Measurements from ENCODE around the gene ERG28. TPM values are rescaled to one million over a fixed set of nuclear protein-coding genes. Genes with fewer than 3 reads are reported as not detected.

Gene ERG28
- total and polyA plus RNA-seq, 3 experiments from 2014 or later = 18.5 to 31.4 (median 18.8) TPM

GRCh38 chr14:75657331-75657730 is 3.3 kb downstream of the ERG28 start:
- H3K27ac Mint-ChIP-seq = peak overlapping the region in 7 of 8 donors; percentile 15 to 87 (median 68)
- no peaks in the 10 kb centered on the region for H3K9me3 Mint-ChIP-seq
- Histone ChIP-seq H3K27me3 (ENCODE audit: insufficient read depth, low read length, poor library complexity, severe bottlenecking) (no peaks in the 10 kb centered on the region), H3K4me3 (ENCODE audit: low read length) (no peak overlapping the region), H3K36me3 (ENCODE audit: insufficient read depth, low read length) (no peaks in the 10 kb centered on the region), H3K9me3 (ENCODE audit: low read length) (no peaks in the 10 kb centered on the region), H3K4me1 (ENCODE audit: insufficient read depth, low read length) (no peaks in the 10 kb centered on the region), H3K27ac (ENCODE audit: low read depth, low read length) (no peak overlapping the region)
- POLR2A ChIA-PET = interaction anchor here (0.6 kb wide), 1 partner anchor 10 kb away, joined by 4 read pairs; no protein-coding TSS in a partner anchor
- peak overlapping the region in 1 of 7 donors; percentile 46 for H3K4me3 Mint-ChIP-seq
- CTCF ChIA-PET = interaction anchor here (0.7 to 12.0 kb wide), 3 partner anchors 80 to 885 kb away, joined by 3 to 178 read pairs (median 3); partner anchors contain the start of genes FLVCR2 and TGFB3
- H3K36me3 Mint-ChIP-seq = peaks cover 0 to 63% (median 6%) of the 10 kb centered on the region in 3 donors
- DNase-seq = no peak
- peaks cover 0 to 4% of the 10 kb centered on the region in 2 donors for H3K27me3 Mint-ChIP-seq
- peaks cover 25 to 50% (median 38%) of the 10 kb centered on the region in 3 donors for H3K4me1 Mint-ChIP-seq

GRCh38 chr14:75655235-75655634 is 5.4 kb downstream of the ERG28 start:
- H3K4me1 ChIP-seq (ENCODE audit: insufficient read depth, low read length) = no peaks in the 10 kb centered on the region
- H3K27me3 Mint-ChIP-seq = no peaks in the 10 kb centered on the region
- no peak overlapping the region for H3K4me3 ChIP-seq (ENCODE audit: low read length)
- H3K4me1 Mint-ChIP-seq = peaks cover 11 to 32% (median 22%) of the 10 kb centered on the region in 3 donors
- H3K9me3 Mint-ChIP-seq = no peaks in the 10 kb centered on the region
- no peaks in the 10 kb centered on the region for H3K27me3 ChIP-seq (ENCODE audit: insufficient read depth, low read length, poor library complexity, severe bottlenecking)
- ChIA-PET POLR2A (interaction anchor here (1.8 kb wide), 1 partner anchor 78 kb away, joined by 8 read pairs; no protein-coding TSS in a partner anchor), CTCF (interaction anchor here (0.8 to 12.0 kb wide), 9 partner anchors 8 to 332 kb away, joined by 3 to 178 read pairs (median 6); partner anchors contain the start of gene FLVCR2)
- H3K36me3 Mint-ChIP-seq = peaks cover 8 to 71% (median 20%) of the 10 kb centered on the region in 3 donors
- peak overlapping the region in 3 of 8 donors; percentile 33 to 63 (median 34) for H3K27ac Mint-ChIP-seq
- H3K36me3 ChIP-seq (ENCODE audit: insufficient read depth, low read length) = peaks cover 14% of the 10 kb centered on the region
- no peaks in the 10 kb centered on the region for H3K9me3 ChIP-seq (ENCODE audit: low read length)
- H3K27ac ChIP-seq (ENCODE audit: low read depth, low read length) = no peak overlapping the region
- no peak for DNase-seq
- H3K4me3 Mint-ChIP-seq = no peak overlapping the region

GRCh38 chr14:75654127-75654732 is 6.4 kb downstream of the ERG28 start:
- Mint-ChIP-seq H3K27ac (peak overlapping the region in 3 of 8 donors; percentile 27 to 38 (median 35)), H3K9me3 (no peaks in the 10 kb centered on the region), H3K27me3 (no peaks in the 10 kb centered on the region), H3K4me1 (peaks cover 6 to 24% (median 14%) of the 10 kb centered on the region in 3 donors), H3K4me3 (no peak overlapping the region), H3K36me3 (peaks cover 18 to 81% (median 30%) of the 10 kb centered on the region in 3 donors)
- DNase-seq = peak; percentile 67 to 84 (median 71)
- Histone ChIP-seq H3K36me3 (ENCODE audit: insufficient read depth, low read length) (peaks cover 24% of the 10 kb centered on the region), H3K4me1 (ENCODE audit: insufficient read depth, low read length) (no peaks in the 10 kb centered on the region), H3K27ac (ENCODE audit: low read depth, low read length) (no peak overlapping the region), H3K4me3 (ENCODE audit: low read length) (no peak overlapping the region), H3K9me3 (ENCODE audit: low read length) (no peaks in the 10 kb centered on the region), H3K27me3 (ENCODE audit: insufficient read depth, low read length, poor library complexity, severe bottlenecking) (no peaks in the 10 kb centered on the region)
- POLR2A ChIA-PET = interaction anchor here (1.8 kb wide), 1 partner anchor 77 kb away, joined by 8 read pairs; no protein-coding TSS in a partner anchor
- CTCF ChIA-PET = interaction anchor here (0.7 to 12.0 kb wide), 16 partner anchors 8 to 333 kb away, joined by 3 to 178 read pairs (median 4); partner anchors contain the start of gene FLVCR2

- Histone ChIP-seq H3K4me1 (ENCODE audit: insufficient read depth, low read length) (no peaks in the 10 kb centered on the region), H3K4me3 (ENCODE audit: low read length) (no peak overlapping the region), H3K27me3 (ENCODE audit: insufficient read depth, low read length, poor library complexity, severe bottlenecking) (no peaks in the 10 kb centered on the region), H3K36me3 (ENCODE audit: insufficient read depth, low read length) (peaks cover 25% of the 10 kb centered on the region), H3K9me3 (ENCODE audit: low read length) (no peaks in the 10 kb centered on the region), H3K27ac (ENCODE audit: low read depth, low read length) (no peak overlapping the region)
- ChIA-PET CTCF (interaction anchor here (0.7 to 12.0 kb wide), 10 partner anchors 8 to 140 kb away, joined by 3 to 178 read pairs (median 4); partner anchors contain the start of gene FLVCR2), POLR2A (interaction anchor here (1.8 kb wide), 1 partner anchor 76 kb away, joined by 8 read pairs; no protein-coding TSS in a partner anchor)
- no peak for DNase-seq
- Mint-ChIP-seq H3K27me3 (no peaks in the 10 kb centered on the region), H3K4me3 (no peak overlapping the region), H3K9me3 (no peaks in the 10 kb centered on the region), H3K36me3 (peaks cover 19 to 86% (median 32%) of the 10 kb centered on the region in 3 donors), H3K27ac (peak overlapping the region in 1 of 8 donors; percentile 48), H3K4me1 (peaks cover 6 to 19% (median 9%) of the 10 kb centered on the region in 3 donors)
Measured at GRCh38 chr14:75653563-75653962, 7.1 kb downstream of the ERG28 start.

- H3K4me3 ChIP-seq (ENCODE audit: low read length) = no peak overlapping the region
- Mint-ChIP-seq H3K4me3 (no peak overlapping the region), H3K9me3 (no peaks in the 10 kb centered on the region), H3K36me3 (peaks cover 23 to 86% (median 35%) of the 10 kb centered on the region in 3 donors), H3K27ac (peak overlapping the region in 2 of 8 donors; percentile 11 to 75), H3K4me1 (peaks cover 3 to 5% (median 5%) of the 10 kb centered on the region in 3 donors), H3K27me3 (no peaks in the 10 kb centered on the region)
- H3K36me3 ChIP-seq (ENCODE audit: insufficient read depth, low read length) = peaks cover 25% of the 10 kb centered on the region
- H3K4me1 ChIP-seq (ENCODE audit: insufficient read depth, low read length) = no peaks in the 10 kb centered on the region
- ChIA-PET CTCF (interaction anchor here (2.5 to 12.0 kb wide), 2 partner anchors 73 to 74 kb away, joined by 7 to 178 read pairs; partner anchors contain the start of gene FLVCR2), POLR2A (no interaction called here)
- no peaks in the 10 kb centered on the region for H3K9me3 ChIP-seq (ENCODE audit: low read length)
- H3K27me3 ChIP-seq (ENCODE audit: insufficient read depth, low read length, poor library complexity, severe bottlenecking) = no peaks in the 10 kb centered on the region
- DNase-seq = no peak
- no peak overlapping the region for H3K27ac ChIP-seq (ENCODE audit: low read depth, low read length)
Measured at GRCh38 chr14:75650253-75651058, 10.2 kb downstream of the ERG28 start.

- Histone ChIP-seq H3K36me3 (ENCODE audit: insufficient read depth, low read length) (peaks cover 25% of the 10 kb centered on the region), H3K4me3 (ENCODE audit: low read length) (no peak overlapping the region), H3K4me1 (ENCODE audit: insufficient read depth, low read length) (no peaks in the 10 kb centered on the region), H3K9me3 (ENCODE audit: low read length) (no peaks in the 10 kb centered on the region), H3K27ac (ENCODE audit: low read depth, low read length) (no peak overlapping the region), H3K27me3 (ENCODE audit: insufficient read depth, low read length, poor library complexity, severe bottlenecking) (no peaks in the 10 kb centered on the region)
- Mint-ChIP-seq H3K4me1 (peaks cover 3 to 5% (median 5%) of the 10 kb centered on the region in 3 donors), H3K9me3 (no peaks in the 10 kb centered on the region), H3K4me3 (no peak overlapping the region), H3K27ac (peak overlapping the region in 1 of 8 donors; percentile 8), H3K27me3 (no peaks in the 10 kb centered on the region), H3K36me3 (peaks cover 23 to 81% (median 35%) of the 10 kb centered on the region in 3 donors)
- DNase-seq = no peak
- POLR2A ChIA-PET = no interaction called here
- CTCF ChIA-PET = interaction anchor here (2.5 kb wide), 1 partner anchor 72 kb away, joined by 7 read pairs; no protein-coding TSS in a partner anchor
Measured at GRCh38 chr14:75649773-75650172, 10.9 kb downstream of the ERG28 start.

- H3K36me3 Mint-ChIP-seq = peaks cover 23 to 79% (median 35%) of the 10 kb centered on the region in 3 donors
- no peaks in the 10 kb centered on the region for H3K9me3 ChIP-seq (ENCODE audit: low read length)
- H3K4me1 ChIP-seq (ENCODE audit: insufficient read depth, low read length) = no peaks in the 10 kb centered on the region
- no peak overlapping the region for H3K4me3 Mint-ChIP-seq
- H3K36me3 ChIP-seq (ENCODE audit: insufficient read depth, low read length) = peaks cover 25% of the 10 kb centered on the region
- DNase-seq = no peak
- H3K27ac Mint-ChIP-seq = no peak overlapping the region
- POLR2A ChIA-PET = no interaction called here
- no peaks in the 10 kb centered on the region for H3K9me3 Mint-ChIP-seq
- H3K27ac ChIP-seq (ENCODE audit: low read depth, low read length) = no peak overlapping the region
- H3K27me3 Mint-ChIP-seq = no peaks in the 10 kb centered on the region
- peaks cover 3 to 5% (median 5%) of the 10 kb centered on the region in 3 donors for H3K4me1 Mint-ChIP-seq
- CTCF ChIA-PET = interaction anchor here (2.5 kb wide), 1 partner anchor 72 kb away, joined by 7 read pairs; no protein-coding TSS in a partner anchor
- no peak overlapping the region for H3K4me3 ChIP-seq (ENCODE audit: low read length)
- no peaks in the 10 kb centered on the region for H3K27me3 ChIP-seq (ENCODE audit: insufficient read depth, low read length, poor library complexity, severe bottlenecking)
Measured at GRCh38 chr14:75649337-75649736, 11.3 kb downstream of the ERG28 start.
